SU-DHL-6 (cell line): ENCODE results near the gene PEX13.
"Not testable (repeated sequence)": the region's sequence is repeated elsewhere in the genome, so short reads cannot be mapped to it uniquely, and the experiment has no call there.

Source experiments
- H2AFZ ChIP-seq: fragments of 200-600 bp; sonication (generic); 2 replicates; pipeline ENCODE4 v1.6.1; 2014; ENCODE audit warnings: low read depth, mild to moderate bottlenecking, moderate library complexity, mixed read lengths, antibody characterized with exemption, low read length; ENCODE audit not compliant: severe bottlenecking
- H3F3A ChIP-seq: fragments of 200-600 bp; shearing (Covaris generic); 2 replicates; pipeline ENCODE4 v1.6.0; 2016; ENCODE audit warnings: antibody characterized with exemption, mild to moderate bottlenecking; ENCODE audit not compliant: insufficient read depth
- H3K27ac ChIP-seq: fragments of 200-600 bp; sonication (generic); 2 replicates; pipeline ENCODE4 v1.5.1; 2016; ENCODE audit warnings: low read depth, mild to moderate bottlenecking, low read length, moderate library complexity, mixed read lengths
- H3K27me3 ChIP-seq: fragments of 200-600 bp; sonication (generic), shearing (Covaris generic); 2 replicates; pipeline ENCODE4 v1.6.0; 2014; ENCODE audit warnings: mild to moderate bottlenecking, low read length
- H3K36me3 ChIP-seq: fragments of 200-600 bp; sonication (generic); 2 replicates; pipeline ENCODE4 v1.6.1; 2014; ENCODE audit warnings: mild to moderate bottlenecking, low read length, mixed read lengths
- H3K4me2 ChIP-seq: fragments of 300-600, 200-600 bp; shearing (Covaris generic), sonication (generic); 2 replicates; pipeline ENCODE4 v1.6.0; 2014; ENCODE audit warnings: low read length, low read depth, mild to moderate bottlenecking; ENCODE audit not compliant: poor library complexity, severe bottlenecking
- H3K4me3 ChIP-seq: fragments of 200-600 bp; sonication (generic); 2 replicates; pipeline ENCODE4 v1.5.1; 2014; ENCODE audit warnings: antibody characterized with exemption, low read length, mild to moderate bottlenecking, mixed read lengths; ENCODE audit not compliant: insufficient read depth, poor library complexity, severe bottlenecking
- H3K79me2 ChIP-seq: fragments of 200-600 bp; sonication (generic); 2 replicates; pipeline ENCODE4 v1.6.1; 2014; ENCODE audit warnings: mild to moderate bottlenecking, low read length, moderate library complexity; ENCODE audit not compliant: insufficient read depth
- H3K9ac ChIP-seq: fragments of 200-600 bp; sonication (generic); 2 replicates; pipeline ENCODE4 v1.7.0; 2014; ENCODE audit warnings: mild to moderate bottlenecking, low read length
- H3K9me2 ChIP-seq: fragments of 200-600 bp; sonication (generic); replicated peaks from 2 replicates; pipeline ENCODE4 v1.6.1; 2014; ENCODE audit warnings: low read length; ENCODE audit not compliant: insufficient read depth
- H3K9me3 ChIP-seq: fragments of 200-600 bp; sonication (generic); 2 replicates; pipeline ENCODE4 v1.6.1; 2014; ENCODE audit warnings: low read length, mixed read lengths; ENCODE audit not compliant: insufficient read depth
- H4K20me1 ChIP-seq: fragments of 200-600 bp; sonication (generic); 2 replicates; pipeline ENCODE4 v1.6.1; 2014; ENCODE audit warnings: low read depth, mild to moderate bottlenecking, antibody characterized with exemption, low read length, moderate library complexity, mixed read lengths
- CTCF ChIP-seq: fragments of 200-600 bp; sonication (generic); IDR thresholded peaks from one replicate; pipeline ENCODE4 v1.5.1; 2017; ENCODE audit warnings: antibody characterized with exemption, mild to moderate bottlenecking, low read length, moderate library complexity; ENCODE audit not compliant: insufficient read depth, poor library complexity, severe bottlenecking
- EZH2phosphoT487 ChIP-seq: fragments of 200-600 bp; sonication (generic), shearing (Covaris generic); conservative IDR thresholded peaks from 2 replicates; pipeline ENCODE4 v1.6.1; 2018; ENCODE audit warnings: mild to moderate bottlenecking, antibody characterized with exemption, low read length, moderate library complexity, mixed read lengths

PEX13 gene

GRCh38 chr2:61009355-61009754, 8.2 kb upstream of the PEX13 start:
- TF ChIP-seq EZH2phosphoT487 (no peak), CTCF (no peak)
- H3K9me2 ChIP-seq = no peaks in the 10 kb centered on the region
- H3K4me3 ChIP-seq = no peak overlapping the region
- no peak overlapping the region for H3K9ac ChIP-seq
- H4K20me1 ChIP-seq = no peaks in the 10 kb centered on the region
- H2AFZ ChIP-seq = no peak overlapping the region
- no peaks in the 10 kb centered on the region for H3K27me3 ChIP-seq
- H3K4me2 ChIP-seq = no peak overlapping the region
- 0 out of 2 replicates have a peak, but pooled peaks cover 14% of the 10 kb centered on the region for H3F3A ChIP-seq
- H3K9me3 ChIP-seq = no peaks in the 10 kb centered on the region
- no peaks in the 10 kb centered on the region for H3K79me2 ChIP-seq
- H3K36me3 ChIP-seq = peaks cover 11% of the 10 kb centered on the region; the same call in 1 of the 2 replicates
- H3K27ac ChIP-seq = no peak overlapping the region

- no peak overlapping the region for H3K4me3 ChIP-seq
- peaks cover 11% of the 10 kb centered on the region; the same call in 1 of the 2 replicates for H3K36me3 ChIP-seq
- no peak overlapping the region for H3K9ac ChIP-seq
- no peak overlapping the region for H2AFZ ChIP-seq
- H3K27ac ChIP-seq = no peak overlapping the region
- H3K27me3 ChIP-seq = no peaks in the 10 kb centered on the region
- H4K20me1 ChIP-seq = no peaks in the 10 kb centered on the region
- H3K4me2 ChIP-seq = no peak overlapping the region
- H3K9me3 ChIP-seq = no peaks in the 10 kb centered on the region
- H3F3A ChIP-seq = peaks cover 20% of the 10 kb centered on the region; the same call in 1 of the 2 replicates
- no peaks in the 10 kb centered on the region for H3K9me2 ChIP-seq
- H3K79me2 ChIP-seq = peaks cover 10% of the 10 kb centered on the region
- TF ChIP-seq EZH2phosphoT487 = no peak
- TF ChIP-seq CTCF = no peak
These were observed 5.8 kb upstream of the PEX13 start for GRCh38 chr2:61011678-61012077.

GRCh38 chr2:61012303-61012702, 5.2 kb upstream of the PEX13 start:
- not testable (repeated sequence) for H3K9ac ChIP-seq
- H3F3A ChIP-seq = peaks cover 24% of the 10 kb centered on the region; the same call in 1 of the 2 replicates

GRCh38 chr2:61013382-61013781, 4.1 kb upstream of the PEX13 start:
- no peak overlapping the region for H3K4me2 ChIP-seq
- H3K79me2 ChIP-seq = peaks cover 21% of the 10 kb centered on the region

More at GRCh38 chr2:61012303-61012702, 5.2 kb upstream of the PEX13 start:
- not testable (repeated sequence) for H3K27ac ChIP-seq, H3K27me3 ChIP-seq, H3K9me3 ChIP-seq, H3K4me3 ChIP-seq, H4K20me1 ChIP-seq, H2AFZ ChIP-seq, H3K9me2 ChIP-seq, H3K4me2 ChIP-seq
- Histone ChIP-seq H3K36me3 (peaks cover 11% of the 10 kb centered on the region; the same call in 1 of the 2 replicates), H3K79me2 (peaks cover 12% of the 10 kb centered on the region)

More at GRCh38 chr2:61013382-61013781, 4.1 kb upstream of the PEX13 start:
- Histone ChIP-seq H3K4me3 (no peak overlapping the region), H4K20me1 (no peaks in the 10 kb centered on the region), H3K9me2 (no peaks in the 10 kb centered on the region), H3K27ac (no peak overlapping the region), H3K36me3 (peaks cover 11% of the 10 kb centered on the region; the same call in 1 of the 2 replicates), H2AFZ (no peak overlapping the region), H3K9me3 (no peaks in the 10 kb centered on the region), H3K9ac (no peak overlapping the region), H3K27me3 (no peaks in the 10 kb centered on the region), H3F3A (peaks cover 24% of the 10 kb centered on the region; the same call in 1 of the 2 replicates)
- TF ChIP-seq EZH2phosphoT487 = no peak
- no peak for TF ChIP-seq CTCF
